ENCODE measurements around the gene JMJD7.

DNA sequence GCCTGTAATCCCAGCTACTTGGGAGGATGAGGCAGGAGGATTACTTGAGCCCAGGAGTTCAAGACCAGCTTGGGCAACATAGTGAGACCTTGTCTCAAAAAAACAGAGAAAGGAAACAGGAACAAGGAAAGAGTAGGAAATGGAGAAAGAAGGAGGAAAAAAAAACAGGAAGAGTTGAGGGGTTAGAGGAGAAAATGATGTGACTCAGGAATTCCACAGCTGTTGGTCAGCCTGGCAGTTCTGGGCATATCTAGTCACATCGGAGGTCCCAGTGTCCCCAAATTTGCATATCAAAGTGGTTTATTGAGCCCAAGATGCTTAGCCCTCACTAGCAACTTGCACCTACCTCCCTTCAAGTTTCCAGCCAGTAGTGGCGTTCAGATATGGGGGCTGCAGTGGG is 18.8 kb upstream of the JMJD7 start:
- TF ChIP-seq ZFP3 (CRISPR knock-in tag; IDR thresholded peaks at IDR 0.05) (no peak), ARNTL (CRISPR knock-in tag; IDR thresholded peaks at IDR 0.05; ENCODE audit: borderline replicate concordance, low read depth) (no peak), PATZ1 (CRISPR knock-in tag; IDR thresholded peaks at IDR 0.05; ENCODE audit: borderline replicate concordance) (no peak), ESRRG (CRISPR knock-in tag; IDR thresholded peaks at IDR 0.05) (no peak), GLIS3 (CRISPR knock-in tag; IDR thresholded peaks at IDR 0.05) (no peak)
- TF ChIP-seq, protein P1, sequence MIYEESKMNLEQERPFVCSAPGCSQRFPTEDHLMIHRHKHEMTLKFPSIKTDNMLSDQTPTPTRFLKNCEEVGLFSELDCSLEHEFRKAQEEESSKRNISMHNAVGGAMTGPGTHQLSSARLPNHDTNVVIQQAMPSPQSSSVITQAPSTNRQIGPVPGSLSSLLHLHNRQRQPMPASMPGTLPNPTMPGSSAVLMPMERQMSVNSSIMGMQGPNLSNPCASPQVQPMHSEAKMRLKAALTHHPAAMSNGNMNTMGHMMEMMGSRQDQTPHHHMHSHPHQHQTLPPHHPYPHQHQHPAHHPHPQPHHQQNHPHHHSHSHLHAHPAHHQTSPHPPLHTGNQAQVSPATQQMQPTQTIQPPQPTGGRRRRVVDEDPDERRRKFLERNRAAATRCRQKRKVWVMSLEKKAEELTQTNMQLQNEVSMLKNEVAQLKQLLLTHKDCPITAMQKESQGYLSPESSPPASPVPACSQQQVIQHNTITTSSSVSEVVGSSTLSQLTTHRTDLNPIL (CRISPR knock-in tag; IDR thresholded peaks at IDR 0.05; ENCODE audit: low read depth) = no peak
